Epithelial cell of esophagus (primary cell): ENCODE data around the gene RALA.
"Not testable (repeated sequence)": the region's sequence is repeated elsewhere in the genome, so short reads cannot be mapped to it uniquely, and the experiment has no call there.

ENCODE experiments used
- DNase-seq: peaks from one replicate; pipeline ENCODE4 v3.0.0; 2010; ENCODE audit warnings: low read depth
- H3K4me3 ChIP-seq: 2 replicates; pipeline ENCODE4 v1.5.1; 2011; ENCODE audit warnings: mild to moderate bottlenecking, low read length, control low read depth
- CTCF ChIP-seq: IDR thresholded peaks from 2 replicates; pipeline ENCODE4 v1.5.1; 2011; ENCODE audit warnings: low read depth, mild to moderate bottlenecking, low read length, control low read depth, inconsistent platforms; ENCODE audit not compliant: insufficient read depth; ENCODE audit errors: missing control alignments

Gene RALA

GRCh38 chr7:39681887-39682441, 58.6 kb downstream of the RALA start:
- DNase-seq: no peak
- TF ChIP-seq CTCF: no peak
- H3K4me3 ChIP-seq: no peak overlapping the region

GRCh38 chr7:39683216-39683845, 60.0 kb downstream of the RALA start:
- H3K4me3 ChIP-seq: no peak overlapping the region
- peak; percentile 29 for DNase-seq
- no peak for TF ChIP-seq CTCF

GRCh38 chr7:39686261-39686924, 63.0 kb downstream of the RALA start:
- no peak for TF ChIP-seq CTCF
- H3K4me3 ChIP-seq: no peak overlapping the region
- DNase-seq: no peak

- H3K4me3 ChIP-seq: no peak overlapping the region
- DNase-seq: peak; percentile 88
- TF ChIP-seq CTCF: no peak
Observed at GRCh38 chr7:39688611-39689480, 65.5 kb downstream of the RALA start.

- no peak for TF ChIP-seq CTCF
- no peak overlapping the region for H3K4me3 ChIP-seq
- DNase-seq: peak; percentile 13
Observed at GRCh38 chr7:39691821-39692220, 68.4 kb downstream of the RALA start.

- H3K4me3 ChIP-seq, DNase-seq: not testable (repeated sequence)
Observed at GRCh38 chr7:39693086-39693485, 69.7 kb downstream of the RALA start.

- TF ChIP-seq CTCF: no peak
- no peak overlapping the region for H3K4me3 ChIP-seq
- peak; percentile 16 for DNase-seq
Observed at GRCh38 chr7:39693812-39694211, 70.4 kb downstream of the RALA start.
